ENCODE results near the gene IQGAP2.

IQGAP2 gene

DNA sequence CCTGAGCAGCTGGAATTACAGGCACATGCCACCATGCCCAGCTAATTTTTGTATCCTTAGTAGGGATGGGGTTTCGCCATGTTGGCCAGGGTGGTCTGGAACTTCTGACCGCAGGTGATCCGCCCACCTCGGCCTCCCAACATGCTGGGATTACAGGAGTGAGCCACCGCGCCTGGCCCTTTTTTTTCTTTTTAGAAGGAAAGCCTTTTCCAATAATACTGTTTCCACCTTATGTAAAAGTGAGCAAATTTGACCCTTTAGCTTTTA lies 289.1 kb downstream of the IQGAP2 start:
- H3K4me1 ChIP-seq (ENCODE audit: insufficient read depth, low read length), result no peaks in the 10 kb centered on the region
- H3K36me3 ChIP-seq (ENCODE audit: insufficient read depth, low read length), result no peaks in the 10 kb centered on the region
- no peaks in the 10 kb centered on the region for H3K9me3 ChIP-seq (ENCODE audit: low read length)
- no peak overlapping the region for H3K4me3 ChIP-seq (ENCODE audit: low read depth in 1 of 2, low read length in 2 of 2)
- H3K27ac ChIP-seq (ENCODE audit: low read depth, low read length), result no peak overlapping the region
- no peaks in the 10 kb centered on the region for H3K27me3 ChIP-seq (ENCODE audit: control insufficient read depth in 1 of 2, insufficient read depth in 2 of 2, low read length in 2 of 2)
- no peak overlapping the region for H3K9ac ChIP-seq (ENCODE audit: low read length)

DNA sequence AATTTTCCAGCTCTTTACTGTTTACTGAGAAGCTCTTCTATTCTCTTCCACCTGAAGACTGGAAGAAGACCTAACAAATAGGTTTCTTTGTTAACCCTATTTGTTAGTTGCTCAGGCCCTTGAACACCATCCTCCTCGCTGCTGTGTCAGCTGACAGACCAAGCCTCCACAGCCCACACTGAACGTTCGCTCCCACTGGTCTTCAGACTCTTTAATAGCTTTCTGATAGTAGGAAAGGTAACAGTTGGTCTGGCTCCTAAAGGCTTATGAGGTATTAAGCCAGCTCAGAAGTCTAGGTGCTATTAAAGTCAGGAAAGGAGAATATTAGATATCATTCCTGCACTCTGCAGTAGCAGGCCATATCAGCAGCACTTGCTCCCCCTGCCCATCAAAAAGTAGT lies 289.6 kb downstream of the IQGAP2 start:
- H3K27me3 ChIP-seq (ENCODE audit: control insufficient read depth in 1 of 2, insufficient read depth in 2 of 2, low read length in 2 of 2), result no peaks in the 10 kb centered on the region
- H3K4me1 ChIP-seq (ENCODE audit: insufficient read depth, low read length), result no peaks in the 10 kb centered on the region
- H3K9me3 ChIP-seq (ENCODE audit: low read length), result no peaks in the 10 kb centered on the region
- H3K9ac ChIP-seq (ENCODE audit: low read length), result no peak overlapping the region
- H3K27ac ChIP-seq (ENCODE audit: low read depth, low read length), result no peak overlapping the region
- H3K36me3 ChIP-seq (ENCODE audit: insufficient read depth, low read length), result no peaks in the 10 kb centered on the region
- H3K4me3 ChIP-seq (ENCODE audit: low read depth in 1 of 2, low read length in 2 of 2), result no peak overlapping the region

DNA sequence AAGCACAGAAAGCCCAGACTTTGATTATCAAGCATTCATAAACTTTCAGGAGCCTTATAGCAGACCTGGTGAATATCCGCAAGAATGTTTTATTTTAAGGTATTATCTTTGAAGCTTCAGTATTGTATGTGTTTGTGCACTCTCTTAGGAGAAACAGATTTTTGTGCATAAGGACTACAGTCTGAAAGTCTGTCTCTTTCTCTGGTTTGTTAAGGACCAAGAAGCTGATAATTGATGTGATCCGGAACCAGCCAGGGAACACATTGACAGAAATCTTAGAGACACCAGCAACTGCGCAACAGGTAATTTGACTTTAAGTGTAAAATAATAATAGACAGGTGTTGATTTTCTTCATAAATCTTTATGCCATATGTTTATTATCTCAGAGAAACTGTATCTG lies 290.1 kb downstream of the IQGAP2 start:
- Histone ChIP-seq H3K9ac (ENCODE audit: low read length) (no peak overlapping the region), H3K27ac (ENCODE audit: low read depth, low read length) (no peak overlapping the region), H3K36me3 (ENCODE audit: insufficient read depth, low read length) (no peaks in the 10 kb centered on the region), H3K27me3 (ENCODE audit: control insufficient read depth in 1 of 2, insufficient read depth in 2 of 2, low read length in 2 of 2) (no peaks in the 10 kb centered on the region), H3K4me1 (ENCODE audit: insufficient read depth, low read length) (no peaks in the 10 kb centered on the region), H3K4me3 (ENCODE audit: low read depth in 1 of 2, low read length in 2 of 2) (no peak overlapping the region), H3K9me3 (ENCODE audit: low read length) (no peaks in the 10 kb centered on the region)

DNA sequence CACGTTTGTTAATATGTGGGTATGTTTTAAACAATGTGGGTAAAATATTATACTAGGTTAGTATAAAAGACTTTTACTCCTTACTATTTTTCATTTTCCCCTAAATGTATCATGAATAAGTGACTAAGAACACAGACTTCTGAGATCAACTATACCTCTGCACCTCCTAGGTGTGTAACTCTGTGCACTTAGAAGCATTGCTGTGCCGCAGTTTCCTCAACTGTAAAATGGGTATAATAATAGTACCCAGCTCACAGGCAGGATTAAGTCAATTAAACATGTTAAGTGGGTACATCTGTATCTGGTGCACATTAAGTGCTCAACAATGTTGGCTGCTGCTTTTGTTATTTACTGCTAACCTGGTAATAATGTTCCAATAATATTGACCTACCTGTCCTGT lies 291.2 kb downstream of the IQGAP2 start:
- Histone ChIP-seq H3K27ac (ENCODE audit: low read depth, low read length) (no peak overlapping the region), H3K4me1 (ENCODE audit: insufficient read depth, low read length) (no peaks in the 10 kb centered on the region), H3K9ac (ENCODE audit: low read length) (no peak overlapping the region), H3K36me3 (ENCODE audit: insufficient read depth, low read length) (no peaks in the 10 kb centered on the region), H3K9me3 (ENCODE audit: low read length) (no peaks in the 10 kb centered on the region), H3K27me3 (ENCODE audit: control insufficient read depth in 1 of 2, insufficient read depth in 2 of 2, low read length in 2 of 2) (no peaks in the 10 kb centered on the region), H3K4me3 (ENCODE audit: low read depth in 1 of 2, low read length in 2 of 2) (no peak overlapping the region)

DNA sequence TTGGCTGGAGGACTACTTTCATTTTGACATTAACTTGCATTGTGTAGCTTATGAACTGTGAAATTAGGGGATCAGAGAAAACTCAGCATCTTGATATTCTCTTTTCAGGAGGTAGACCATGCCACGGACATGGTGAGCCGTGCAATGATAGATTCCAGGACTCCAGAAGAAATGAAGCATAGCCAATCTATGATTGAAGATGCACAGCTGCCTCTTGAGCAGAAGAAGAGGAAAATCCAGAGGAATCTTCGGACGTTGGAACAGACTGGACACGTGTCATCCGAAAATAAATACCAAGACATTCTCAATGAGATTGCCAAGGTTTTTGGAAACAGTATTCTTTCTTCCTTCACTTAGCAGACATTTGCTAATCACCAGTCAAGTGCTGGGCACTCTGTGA lies 292.3 kb downstream of the IQGAP2 start:
- Histone ChIP-seq H3K27ac (ENCODE audit: low read depth, low read length) (no peak overlapping the region), H3K9ac (ENCODE audit: low read length) (no peak overlapping the region), H3K36me3 (ENCODE audit: insufficient read depth, low read length) (no peaks in the 10 kb centered on the region), H3K4me3 (ENCODE audit: low read depth in 1 of 2, low read length in 2 of 2) (no peak overlapping the region), H3K27me3 (ENCODE audit: control insufficient read depth in 1 of 2, insufficient read depth in 2 of 2, low read length in 2 of 2) (no peaks in the 10 kb centered on the region), H3K9me3 (ENCODE audit: low read length) (no peaks in the 10 kb centered on the region), H3K4me1 (ENCODE audit: insufficient read depth, low read length) (no peaks in the 10 kb centered on the region)

DNA sequence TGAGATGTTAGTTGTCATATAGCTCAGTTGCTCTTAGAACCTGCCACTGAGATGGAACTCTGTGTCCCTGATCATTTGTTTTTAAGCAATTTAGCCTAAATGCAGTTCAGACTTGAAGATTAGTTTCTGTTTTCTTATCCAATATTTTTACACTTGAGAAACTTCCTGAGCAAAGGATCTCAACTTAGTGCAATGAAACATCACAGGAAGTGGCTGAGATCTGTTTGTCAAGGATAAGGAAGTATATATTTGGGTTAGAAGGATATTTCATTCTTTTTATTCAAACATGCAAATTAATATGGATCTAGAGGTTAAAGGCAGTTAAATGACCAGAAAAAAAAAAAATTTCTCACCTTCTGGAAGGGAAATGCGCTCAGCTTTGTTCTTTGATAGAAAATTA lies 293.2 kb downstream of the IQGAP2 start:
- Histone ChIP-seq H3K9me3 (ENCODE audit: low read length) (no peaks in the 10 kb centered on the region), H3K4me1 (ENCODE audit: insufficient read depth, low read length) (no peaks in the 10 kb centered on the region), H3K4me3 (ENCODE audit: low read depth in 1 of 2, low read length in 2 of 2) (no peak overlapping the region), H3K27me3 (ENCODE audit: control insufficient read depth in 1 of 2, insufficient read depth in 2 of 2, low read length in 2 of 2) (no peaks in the 10 kb centered on the region), H3K36me3 (ENCODE audit: insufficient read depth, low read length) (no peaks in the 10 kb centered on the region), H3K27ac (ENCODE audit: low read depth, low read length) (no peak overlapping the region), H3K9ac (ENCODE audit: low read length) (no peak overlapping the region)

DNA sequence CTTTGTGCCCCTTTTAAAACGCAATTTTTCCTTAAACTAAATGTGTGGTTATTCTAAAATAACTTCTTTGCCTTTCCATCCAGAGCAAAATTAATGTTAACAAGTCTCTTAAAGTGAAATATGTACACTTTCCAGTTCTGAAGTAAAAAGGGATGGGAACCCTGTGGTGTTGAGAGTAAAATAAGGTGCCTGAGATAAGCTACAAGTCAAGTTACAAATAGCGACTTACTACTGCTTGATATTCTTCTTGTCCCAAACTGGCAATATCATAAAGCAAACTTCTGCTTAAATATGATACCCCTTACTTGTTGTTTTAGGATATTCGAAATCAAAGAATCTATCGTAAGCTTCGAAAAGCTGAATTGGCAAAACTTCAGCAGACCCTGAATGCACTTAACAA lies 294.6 kb downstream of the IQGAP2 start:
- H3K4me3 ChIP-seq (ENCODE audit: low read depth in 1 of 2, low read length in 2 of 2), result no peak overlapping the region
- no peaks in the 10 kb centered on the region for H3K36me3 ChIP-seq (ENCODE audit: insufficient read depth, low read length)
- H3K27ac ChIP-seq (ENCODE audit: low read depth, low read length), result no peak overlapping the region
- no peak overlapping the region for H3K9ac ChIP-seq (ENCODE audit: low read length)
- H3K4me1 ChIP-seq (ENCODE audit: insufficient read depth, low read length), result no peaks in the 10 kb centered on the region
- no peaks in the 10 kb centered on the region for H3K27me3 ChIP-seq (ENCODE audit: control insufficient read depth in 1 of 2, insufficient read depth in 2 of 2, low read length in 2 of 2)
- H3K9me3 ChIP-seq (ENCODE audit: low read length), result no peaks in the 10 kb centered on the region

DNA sequence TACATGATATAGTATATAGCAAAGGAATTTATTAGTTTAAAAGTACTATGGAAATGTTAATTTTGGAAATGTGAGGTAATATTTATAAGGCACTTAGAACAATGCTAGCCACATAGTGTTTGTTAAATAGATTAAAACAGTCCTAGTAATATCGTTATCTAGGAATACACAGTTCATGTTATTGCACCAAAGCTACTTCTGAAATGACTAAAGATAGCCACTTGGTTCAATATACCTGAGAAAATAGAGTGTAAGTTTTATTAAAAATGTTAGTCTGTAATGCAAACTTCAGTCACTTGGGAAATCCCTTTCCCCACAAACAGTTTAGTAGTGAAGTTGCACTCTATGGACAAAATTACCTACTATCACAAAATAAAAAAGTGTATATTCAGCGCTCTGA lies 297.5 kb downstream of the IQGAP2 start:
- Histone ChIP-seq H3K27me3 (ENCODE audit: control insufficient read depth in 1 of 2, insufficient read depth in 2 of 2, low read length in 2 of 2) (no peaks in the 10 kb centered on the region), H3K27ac (ENCODE audit: low read depth, low read length) (no peak overlapping the region), H3K4me3 (ENCODE audit: low read depth in 1 of 2, low read length in 2 of 2) (no peak overlapping the region), H3K4me1 (ENCODE audit: insufficient read depth, low read length) (no peaks in the 10 kb centered on the region), H3K9me3 (ENCODE audit: low read length) (no peaks in the 10 kb centered on the region), H3K9ac (ENCODE audit: low read length) (no peak overlapping the region), H3K36me3 (ENCODE audit: insufficient read depth, low read length) (no peaks in the 10 kb centered on the region)

DNA sequence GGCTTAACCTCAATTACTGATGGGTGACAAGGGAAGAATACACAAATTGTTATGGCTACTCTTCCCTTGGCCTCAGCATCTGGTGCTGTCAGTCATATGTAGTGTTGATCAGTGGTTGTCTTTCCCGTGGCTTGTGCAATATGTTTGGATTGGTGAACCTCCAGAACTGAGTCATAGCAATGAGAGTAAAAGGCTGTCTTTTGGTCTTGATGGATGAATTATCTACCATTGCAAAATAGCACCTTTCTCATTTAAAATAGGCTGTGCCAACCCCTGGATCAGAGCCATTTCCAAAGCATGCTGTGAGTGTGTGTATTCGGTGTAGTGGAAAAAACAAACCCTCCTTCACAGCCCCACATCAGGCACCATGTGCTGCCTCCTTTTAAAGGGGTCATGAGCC lies 298.2 kb downstream of the IQGAP2 start:
- no peaks in the 10 kb centered on the region for H3K4me1 ChIP-seq (ENCODE audit: insufficient read depth, low read length)
- H3K9ac ChIP-seq (ENCODE audit: low read length), result no peak overlapping the region
- H3K36me3 ChIP-seq (ENCODE audit: insufficient read depth, low read length), result no peaks in the 10 kb centered on the region
- H3K4me3 ChIP-seq (ENCODE audit: low read depth in 1 of 2, low read length in 2 of 2), result no peak overlapping the region
- H3K27me3 ChIP-seq (ENCODE audit: control insufficient read depth in 1 of 2, insufficient read depth in 2 of 2, low read length in 2 of 2), result no peaks in the 10 kb centered on the region
- H3K9me3 ChIP-seq (ENCODE audit: low read length), result no peaks in the 10 kb centered on the region
- no peak overlapping the region for H3K27ac ChIP-seq (ENCODE audit: low read depth, low read length)

DNA sequence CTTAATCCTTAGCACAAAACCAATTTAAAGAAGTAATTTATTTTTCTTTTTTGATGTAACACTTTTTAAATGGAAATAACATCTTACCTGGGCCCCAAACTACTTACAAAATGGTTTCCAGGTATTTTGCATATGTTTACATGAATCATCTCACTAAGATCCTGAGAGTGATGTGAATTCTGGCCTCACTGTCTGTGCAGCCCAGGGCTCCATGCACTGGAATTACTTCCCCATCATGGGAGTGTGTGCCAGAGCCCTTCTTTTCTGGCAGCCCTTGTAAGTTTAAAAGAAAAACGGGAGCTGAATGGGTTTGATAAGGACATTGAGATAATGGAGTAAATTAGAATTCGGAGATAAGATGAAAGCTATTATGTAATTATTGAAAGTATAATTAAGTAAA lies 300.6 kb downstream of the IQGAP2 start:
- H3K27ac ChIP-seq (ENCODE audit: low read depth, low read length), result no peak overlapping the region
- no peaks in the 10 kb centered on the region for H3K36me3 ChIP-seq (ENCODE audit: insufficient read depth, low read length)
- H3K4me3 ChIP-seq (ENCODE audit: low read depth in 1 of 2, low read length in 2 of 2), result no peak overlapping the region
- H3K9ac ChIP-seq (ENCODE audit: low read length), result no peak overlapping the region
- H3K4me1 ChIP-seq (ENCODE audit: insufficient read depth, low read length), result no peaks in the 10 kb centered on the region
- no peaks in the 10 kb centered on the region for H3K9me3 ChIP-seq (ENCODE audit: low read length)
- H3K27me3 ChIP-seq (ENCODE audit: control insufficient read depth in 1 of 2, insufficient read depth in 2 of 2, low read length in 2 of 2), result no peaks in the 10 kb centered on the region

DNA sequence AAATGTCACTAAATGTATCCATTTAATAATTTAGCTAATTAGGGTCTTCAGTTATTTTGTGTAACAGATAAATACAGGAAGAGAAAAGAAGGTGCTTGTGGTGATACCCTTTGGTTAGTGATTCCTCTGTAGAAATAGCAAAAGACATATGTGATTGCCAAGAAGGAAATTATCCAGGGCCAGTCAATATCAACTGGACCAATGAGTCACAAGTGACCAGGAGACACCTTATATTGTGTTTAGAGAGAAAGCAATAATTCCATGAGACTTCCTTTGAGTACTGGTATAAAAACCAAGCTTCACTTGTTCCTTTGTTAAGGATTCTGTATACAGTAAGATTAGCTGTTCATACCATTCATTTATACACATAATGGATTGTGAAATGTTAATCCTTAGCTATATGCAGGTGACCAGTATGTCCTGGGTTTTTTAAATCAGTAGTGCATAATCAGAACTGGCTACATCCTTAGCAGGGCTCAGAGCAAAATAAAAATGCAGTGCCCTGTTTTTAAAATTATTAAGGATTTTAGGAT lies 301.1 kb downstream of the IQGAP2 start:
- Histone ChIP-seq H3K27me3 (ENCODE audit: control insufficient read depth in 1 of 2, insufficient read depth in 2 of 2, low read length in 2 of 2) (no peaks in the 10 kb centered on the region), H3K4me1 (ENCODE audit: insufficient read depth, low read length) (no peaks in the 10 kb centered on the region), H3K4me3 (ENCODE audit: low read depth in 1 of 2, low read length in 2 of 2) (no peak overlapping the region), H3K9me3 (ENCODE audit: low read length) (no peaks in the 10 kb centered on the region), H3K9ac (ENCODE audit: low read length) (no peak overlapping the region), H3K27ac (ENCODE audit: low read depth, low read length) (no peak overlapping the region), H3K36me3 (ENCODE audit: insufficient read depth, low read length) (no peaks in the 10 kb centered on the region)

DNA sequence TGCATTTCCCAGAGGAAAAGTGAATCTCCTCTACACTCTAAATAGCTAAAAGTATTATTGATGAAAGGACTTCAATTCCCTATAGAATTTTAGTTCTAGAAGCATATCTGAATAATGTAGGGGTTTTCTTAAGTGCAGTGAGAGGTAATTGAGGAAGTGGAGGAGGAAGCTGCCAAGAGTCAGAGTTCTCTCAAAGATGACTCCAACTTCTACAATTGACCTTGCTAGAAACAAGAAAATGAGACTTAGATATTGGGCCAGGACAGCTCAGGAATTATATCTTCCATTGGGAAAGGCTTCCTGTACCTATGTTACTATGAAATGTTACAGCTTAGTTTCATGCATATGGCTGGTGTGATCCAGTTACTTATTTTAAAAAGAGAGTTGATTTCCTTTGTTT lies 302.5 kb downstream of the IQGAP2 start:
- Histone ChIP-seq H3K4me1 (ENCODE audit: insufficient read depth, low read length) (no peaks in the 10 kb centered on the region), H3K9me3 (ENCODE audit: low read length) (no peaks in the 10 kb centered on the region), H3K9ac (ENCODE audit: low read length) (no peak overlapping the region), H3K36me3 (ENCODE audit: insufficient read depth, low read length) (no peaks in the 10 kb centered on the region), H3K27ac (ENCODE audit: low read depth, low read length) (no peak overlapping the region), H3K4me3 (ENCODE audit: low read depth in 1 of 2, low read length in 2 of 2) (no peak overlapping the region), H3K27me3 (ENCODE audit: control insufficient read depth in 1 of 2, insufficient read depth in 2 of 2, low read length in 2 of 2) (no peaks in the 10 kb centered on the region)
